NCI-H2081 treated with DMSO at 0.1 percent for 48 hours (cell line): Measurements from ENCODE around the gene VPS13C.

Experiments used
- DNase-seq: peaks from one replicate; lab custom pipeline; 2025; lab: John Stamatoyannopoulos, UW

VPS13C gene

GRCh38 chr15:61861962-61862361 is 198.3 kb downstream of the VPS13C start:
- DNase-seq: no peak

GRCh38 chr15:61857169-61857829 is 202.9 kb downstream of the VPS13C start:
- DNase-seq: no peak

GRCh38 chr15:61856295-61856694 is 204.0 kb downstream of the VPS13C start:
- no peak for DNase-seq

- DNase-seq: no peak
These were observed 207.1 kb downstream of the VPS13C start for GRCh38 chr15:61853195-61853594.

GRCh38 chr15:61851955-61852354 is 208.3 kb downstream of the VPS13C start:
- no peak for DNase-seq

GRCh38 chr15:61849447-61849846 is 210.8 kb downstream of the VPS13C start:
- no peak for DNase-seq

GRCh38 chr15:61841466-61841865 is 218.8 kb downstream of the VPS13C start:
- DNase-seq: no peak

- DNase-seq: no peak
These were observed 220.2 kb downstream of the VPS13C start for GRCh38 chr15:61840090-61840489.

GRCh38 chr15:61839546-61839945 is 220.7 kb downstream of the VPS13C start:
- DNase-seq: no peak

GRCh38 chr15:61835496-61836106 is 224.6 kb downstream of the VPS13C start:
- no peak for DNase-seq

- DNase-seq: no peak
These were observed 225.2 kb downstream of the VPS13C start for GRCh38 chr15:61835029-61835428.

GRCh38 chr15:61834076-61834697 is 226.1 kb downstream of the VPS13C start:
- peak; percentile 11 for DNase-seq

GRCh38 chr15:61832223-61832622 is 228.0 kb downstream of the VPS13C start:
- DNase-seq: no peak

GRCh38 chr15:61831505-61831921 is 228.7 kb downstream of the VPS13C start:
- DNase-seq: no peak

GRCh38 chr15:61830536-61831330 is 229.5 kb downstream of the VPS13C start:
- DNase-seq: no peak

- no peak for DNase-seq
These were observed 230.7 kb downstream of the VPS13C start for GRCh38 chr15:61829514-61829889.

- DNase-seq: no peak
These were observed 231.3 kb downstream of the VPS13C start for GRCh38 chr15:61828860-61829513.

- no peak for DNase-seq
These were observed 232.2 kb downstream of the VPS13C start for GRCh38 chr15:61828008-61828407.

- DNase-seq: no peak
These were observed 233.1 kb downstream of the VPS13C start for GRCh38 chr15:61827131-61827530.

- DNase-seq: no peak
These were observed 236.0 kb downstream of the VPS13C start for GRCh38 chr15:61824291-61824690.

GRCh38 chr15:61822511-61822910 is 237.7 kb downstream of the VPS13C start:
- DNase-seq: no peak

GRCh38 chr15:61820951-61821350 is 239.3 kb downstream of the VPS13C start:
- no peak for DNase-seq
